ENCODE measurements around the gene CCM2. TPM values are rescaled to one million over a fixed set of nuclear protein-coding genes. Genes with fewer than 3 reads are reported as not detected.

The CCM2 gene
- polyA plus RNA-seq, 1 donor from 2014 or later = 25.8 TPM

GRCh38 chr7:45073786-45074527 is 74.0 kb downstream of the CCM2 start:
- Histone ChIP-seq H3K4me2 (ENCODE audit: low read length) (no peak overlapping the region), H3K9ac (ENCODE audit: low read length) (peak overlapping the region; percentile 29), H2AFZ (ENCODE audit: low read depth, low read length) (no peak overlapping the region), H3K79me2 (replicated peaks; ENCODE audit: insufficient read depth, low read length) (no peaks in the 10 kb centered on the region), H3K27me3 (ENCODE audit: insufficient read depth, low read depth, low read length) (no peaks in the 10 kb centered on the region), H3K9me2 (ENCODE audit: insufficient read depth, low read length) (no peaks in the 10 kb centered on the region), H4K20me1 (ENCODE audit: insufficient read depth) (no peaks in the 10 kb centered on the region), H3F3A (ENCODE audit: insufficient read depth, low read length, poor library complexity, severe bottlenecking) (no peaks in the 10 kb centered on the region), H3K4me3 (ENCODE audit: low read length) (no peak overlapping the region), H3K27ac (ENCODE audit: low read length) (peak overlapping the region; percentile 34), H3K9me3 (ENCODE audit: low read length) (no peaks in the 10 kb centered on the region), H3K36me3 (ENCODE audit: insufficient read depth, low read length) (peaks cover 3% of the 10 kb centered on the region)
- no peak for TF ChIP-seq REST (IDR thresholded peaks at IDR 0.05; ENCODE audit: borderline replicate concordance)
- TF ChIP-seq EZH2 (IDR thresholded peaks at IDR 0.05; ENCODE audit: borderline replicate concordance, insufficient read depth, low read length, poor library complexity, severe bottlenecking) = no peak
- no peak for TF ChIP-seq RAD21 (conservative IDR thresholded peaks at IDR 0.05)
- no peak for TF ChIP-seq POLR2AphosphoS5 (IDR thresholded peaks at IDR 0.05)
- no peak for TF ChIP-seq TAF1 (IDR thresholded peaks at IDR 0.05; ENCODE audit: low read depth)
- no peak for TF ChIP-seq CTCF (IDR thresholded peaks at IDR 0.05; ENCODE audit: poor library complexity, severe bottlenecking)

GRCh38 chr7:45074528-45075354 is 74.7 kb downstream of the CCM2 start:
- Histone ChIP-seq H3K9me2 (ENCODE audit: insufficient read depth, low read length) (no peaks in the 10 kb centered on the region), H4K20me1 (ENCODE audit: insufficient read depth) (no peaks in the 10 kb centered on the region), H3F3A (ENCODE audit: insufficient read depth, low read length, poor library complexity, severe bottlenecking) (no peaks in the 10 kb centered on the region), H2AFZ (ENCODE audit: low read depth, low read length) (no peak overlapping the region), H3K27me3 (ENCODE audit: insufficient read depth, low read depth, low read length) (no peaks in the 10 kb centered on the region), H3K27ac (ENCODE audit: low read length) (no peak overlapping the region), H3K9me3 (ENCODE audit: low read length) (no peaks in the 10 kb centered on the region), H3K4me2 (ENCODE audit: low read length) (no peak overlapping the region), H3K4me3 (ENCODE audit: low read length) (no peak overlapping the region), H3K79me2 (replicated peaks; ENCODE audit: insufficient read depth, low read length) (no peaks in the 10 kb centered on the region), H3K36me3 (ENCODE audit: insufficient read depth, low read length) (peaks cover 3% of the 10 kb centered on the region), H3K9ac (ENCODE audit: low read length) (no peak overlapping the region)
- TF ChIP-seq SMC3 (conservative IDR thresholded peaks at IDR 0.05; ENCODE audit: poor library complexity) = no peak
- no peak for TF ChIP-seq MXI1 (conservative IDR thresholded peaks at IDR 0.05; ENCODE audit: poor library complexity, severe bottlenecking)
- TF ChIP-seq REST (IDR thresholded peaks at IDR 0.05; ENCODE audit: borderline replicate concordance) = no peak
- no peak for TF ChIP-seq EP300 (conservative IDR thresholded peaks at IDR 0.05; ENCODE audit: poor library complexity, severe bottlenecking)
- TF ChIP-seq TAF1 (IDR thresholded peaks at IDR 0.05; ENCODE audit: low read depth) = no peak
- no peak for TF ChIP-seq CTCF (IDR thresholded peaks at IDR 0.05; ENCODE audit: poor library complexity, severe bottlenecking)
- TF ChIP-seq POLR2AphosphoS5 (IDR thresholded peaks at IDR 0.05) = no peak
- TF ChIP-seq EZH2 (IDR thresholded peaks at IDR 0.05; ENCODE audit: borderline replicate concordance, insufficient read depth, low read length, poor library complexity, severe bottlenecking) = no peak
- no peak for TF ChIP-seq RAD21 (conservative IDR thresholded peaks at IDR 0.05)
